Measurements from ENCODE around the gene TFDP2. TPM values are rescaled to one million over a fixed set of nuclear protein-coding genes. Genes with fewer than 3 reads are reported as not detected.
A peak's percentile ranks its signal among the peaks of the same experiment; 100 is the strongest.

TFDP2 gene
- total RNA-seq, 3 donors from 2014 or later: 55.9 to 93.5 (median 59.3) TPM

GRCh38 chr3:142029791-142030190, 119.6 kb downstream of the TFDP2 start:
- Histone ChIP-seq H3K27ac (peak overlapping the region in 1 of 2 donors; percentile 40), H3K9me3 (no peaks in the 10 kb centered on the region), H3K4me3 (no peak overlapping the region), H3K27me3 (no peaks in the 10 kb centered on the region), H3K4me1 (no peaks in the 10 kb centered on the region), H3K36me3 (no peaks in the 10 kb centered on the region)
- intact Hi-C loops (cut with DNase I; ENCODE audit: low total_unique reads): no loop called here
- no peak for DNase-seq (ENCODE audit: low spot score in 2 of 2)
- TF ChIP-seq POLR2A (IDR thresholded peaks at IDR 0.05): no peak
- no peak for TF ChIP-seq CTCF (IDR thresholded peaks at IDR 0.05)
- TF ChIP-seq POLR2AphosphoS5 (IDR thresholded peaks at IDR 0.05): no peak

GRCh38 chr3:142029052-142029642, 120.2 kb downstream of the TFDP2 start:
- H3K27me3 ChIP-seq: no peaks in the 10 kb centered on the region
- no peak overlapping the region for H3K4me3 ChIP-seq
- H3K27ac ChIP-seq: peak overlapping the region; percentile 11 to 40
- H3K4me1 ChIP-seq: no peaks in the 10 kb centered on the region
- no peaks in the 10 kb centered on the region for H3K36me3 ChIP-seq
- H3K9me3 ChIP-seq: no peaks in the 10 kb centered on the region
- no peak for TF ChIP-seq POLR2A (IDR thresholded peaks at IDR 0.05)
- no peak for TF ChIP-seq POLR2AphosphoS5 (IDR thresholded peaks at IDR 0.05)
- no peak for TF ChIP-seq CTCF (IDR thresholded peaks at IDR 0.05)
- DNase-seq (ENCODE audit: low spot score in 2 of 2): no peak
- intact Hi-C loops (cut with DNase I; ENCODE audit: low total_unique reads): no loop called here

GRCh38 chr3:142028243-142028777, 121.0 kb downstream of the TFDP2 start:
- Histone ChIP-seq H3K27me3 (no peaks in the 10 kb centered on the region), H3K36me3 (no peaks in the 10 kb centered on the region), H3K9me3 (no peaks in the 10 kb centered on the region), H3K4me3 (peak overlapping the region; percentile 39 to 66 (median 51)), H3K4me1 (no peaks in the 10 kb centered on the region), H3K27ac (peak overlapping the region; percentile 5 to 14)
- intact Hi-C loops (cut with DNase I; ENCODE audit: low total_unique reads): no loop called here
- TF ChIP-seq POLR2A (IDR thresholded peaks at IDR 0.05) (no peak), CTCF (IDR thresholded peaks at IDR 0.05) (peak in 1 of 3 donors; percentile 25), POLR2AphosphoS5 (IDR thresholded peaks at IDR 0.05) (no peak)
- DNase-seq (ENCODE audit: low spot score in 2 of 2): no peak

- Histone ChIP-seq H3K4me1 (no peaks in the 10 kb centered on the region), H3K27me3 (no peaks in the 10 kb centered on the region), H3K36me3 (no peaks in the 10 kb centered on the region), H3K4me3 (peak overlapping the region; percentile 39 to 66 (median 51)), H3K9me3 (no peaks in the 10 kb centered on the region), H3K27ac (peak overlapping the region; percentile 5 to 14)
- intact Hi-C loops (cut with DNase I; ENCODE audit: low total_unique reads): no loop called here
- TF ChIP-seq POLR2AphosphoS5 (IDR thresholded peaks at IDR 0.05) (no peak), POLR2A (IDR thresholded peaks at IDR 0.05) (no peak), CTCF (IDR thresholded peaks at IDR 0.05) (no peak)
- DNase-seq (ENCODE audit: low spot score in 2 of 2): no peak
These were observed 121.6 kb downstream of the TFDP2 start for GRCh38 chr3:142027735-142028134.

GRCh38 chr3:142027300-142027699, 122.0 kb downstream of the TFDP2 start:
- no peak for TF ChIP-seq POLR2A (IDR thresholded peaks at IDR 0.05)
- no peak for TF ChIP-seq POLR2AphosphoS5 (IDR thresholded peaks at IDR 0.05)
- no peak for TF ChIP-seq CTCF (IDR thresholded peaks at IDR 0.05)

More at GRCh38 chr3:142027300-142027699, 122.0 kb downstream of the TFDP2 start:
- DNase-seq (ENCODE audit: low spot score in 2 of 2): no peak
- intact Hi-C loops (cut with DNase I; ENCODE audit: low total_unique reads): no loop called here
- H3K4me1 ChIP-seq: no peaks in the 10 kb centered on the region
- no peaks in the 10 kb centered on the region for H3K27me3 ChIP-seq
- no peaks in the 10 kb centered on the region for H3K9me3 ChIP-seq
- H3K27ac ChIP-seq: peak overlapping the region in 1 of 2 donors; percentile 14
- H3K36me3 ChIP-seq: no peaks in the 10 kb centered on the region
- H3K4me3 ChIP-seq: peak overlapping the region; percentile 39 to 66 (median 51)
